T-helper 2 cell treated with Interferon-gamma antibody and Interleukin-4, amounts not matched to agents 5 μg/mL and 100 μg/mL, for 36 hours (primary cell): ENCODE data around the gene CTSE.
"Not testable (repeated sequence)": the region's sequence is repeated elsewhere in the genome, so short reads cannot be mapped to it uniquely, and the experiment has no call there.

Experiments used
- DNase-seq: peaks from one replicate; pipeline ENCODE4 v3.0.0; 2021; ENCODE audit warnings: low spot score
- H3K27ac Mint-ChIP-seq: one replicate; pipeline ENCODE4 v1.8.0; 2021; ENCODE audit warnings: mild to moderate bottlenecking, mixed read lengths
- H3K27me3 Mint-ChIP-seq: one replicate; pipeline ENCODE4 v1.8.0; 2021; ENCODE audit warnings: low read depth, mixed read lengths
- H3K36me3 Mint-ChIP-seq: one replicate; pipeline ENCODE4 v1.8.0; 2021; ENCODE audit warnings: low read depth, mixed read lengths
- H3K4me1 Mint-ChIP-seq: one replicate; pipeline ENCODE4 v1.8.0; 2021; ENCODE audit warnings: low read depth, mixed read lengths
- H3K4me3 Mint-ChIP-seq: one replicate; pipeline ENCODE4 v1.8.0; 2022; ENCODE audit warnings: mild to moderate bottlenecking, moderate library complexity, mixed read lengths
- H3K9me3 Mint-ChIP-seq: one replicate; pipeline ENCODE4 v1.8.0; 2021; ENCODE audit warnings: mixed read lengths

CTSE gene

DNA sequence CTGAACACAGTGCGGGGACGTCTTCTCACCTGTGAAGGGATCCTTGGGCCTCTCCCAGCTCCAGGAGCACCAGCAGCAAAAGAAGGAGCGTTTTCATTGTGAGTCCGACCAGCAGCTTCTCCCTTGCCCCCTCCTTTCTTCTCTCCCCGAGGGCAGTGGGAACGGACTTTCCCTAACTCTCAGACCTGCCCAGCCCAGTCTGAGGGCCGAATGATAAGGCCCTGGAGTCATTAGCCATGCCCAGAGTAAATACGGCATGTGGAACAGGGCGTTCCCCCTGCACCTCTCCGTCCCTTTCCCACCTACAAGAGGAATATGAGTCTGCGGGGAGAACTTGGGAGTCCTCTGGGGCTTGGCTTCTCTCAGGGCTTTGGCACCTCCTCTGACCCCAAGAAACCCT, at the start of gene CTSE:
TSS of gene CTSE (minus strand) at position 201 of the 400 bp plus-strand sequence. CDS start at position 97, 104 bp downstream.
- no peak within 1 kb of the TSS for H3K4me3 Mint-ChIP-seq
- no peaks in the 10 kb centered on the region for H3K4me1 Mint-ChIP-seq
- peaks cover 31% of the 10 kb centered on the region for H3K27me3 Mint-ChIP-seq
- H3K36me3 Mint-ChIP-seq, result no peaks in the 10 kb centered on the region
- DNase-seq, result no peak
- no peaks in the 10 kb centered on the region for H3K9me3 Mint-ChIP-seq
- no peak within 1 kb of the TSS for H3K27ac Mint-ChIP-seq

GRCh38 chr1:206070627-206071304, 47.1 kb upstream of the CTSE start:
- Mint-ChIP-seq H3K9me3 (no peaks in the 10 kb centered on the region), H3K27me3 (peaks cover 53% of the 10 kb centered on the region), H3K27ac (no peak overlapping the region), H3K36me3 (no peaks in the 10 kb centered on the region), H3K4me3 (no peak overlapping the region), H3K4me1 (peaks cover 5% of the 10 kb centered on the region)
- DNase-seq, result no peak

DNA sequence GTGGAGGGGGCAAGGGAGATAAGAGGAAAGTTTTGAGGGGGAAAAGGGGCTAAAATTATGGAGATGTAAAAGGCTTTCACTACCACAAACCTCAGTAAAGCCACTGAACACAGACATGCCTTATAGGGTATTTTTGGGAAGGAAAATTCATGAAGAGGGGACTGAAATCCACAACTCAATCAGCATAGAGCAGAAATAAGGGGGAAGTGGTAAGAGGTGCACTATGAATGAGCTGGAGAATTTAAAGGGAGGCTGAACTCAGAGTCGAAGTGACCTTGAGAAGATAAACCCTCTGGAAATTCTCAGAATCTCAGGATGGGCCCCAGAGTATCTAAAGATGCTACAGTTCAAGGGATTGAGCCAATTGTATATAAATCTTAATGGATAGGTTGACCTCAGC, 44.6 kb upstream of the CTSE start:
- no peaks in the 10 kb centered on the region for H3K36me3 Mint-ChIP-seq

GRCh38 chr1:206067486-206068227, 44.0 kb upstream of the CTSE start:
- no peak for DNase-seq
- H3K27ac Mint-ChIP-seq, result no peak overlapping the region
- peaks cover 5% of the 10 kb centered on the region for H3K4me1 Mint-ChIP-seq
- no peaks in the 10 kb centered on the region for H3K36me3 Mint-ChIP-seq
- no peak overlapping the region for H3K4me3 Mint-ChIP-seq
- peaks cover 4% of the 10 kb centered on the region for H3K9me3 Mint-ChIP-seq
- peaks cover 42% of the 10 kb centered on the region for H3K27me3 Mint-ChIP-seq

More for the DNA sequence above, 44.6 kb upstream of the CTSE start:
- no peaks in the 10 kb centered on the region for H3K9me3 Mint-ChIP-seq
- peaks cover 5% of the 10 kb centered on the region for H3K4me1 Mint-ChIP-seq
- no peak for DNase-seq
- no peak overlapping the region for H3K4me3 Mint-ChIP-seq
- no peak overlapping the region for H3K27ac Mint-ChIP-seq
- H3K27me3 Mint-ChIP-seq, result peaks cover 41% of the 10 kb centered on the region

GRCh38 chr1:206066479-206067171, 42.9 kb upstream of the CTSE start:
- Mint-ChIP-seq H3K27me3 (peaks cover 44% of the 10 kb centered on the region), H3K27ac (no peak overlapping the region)

GRCh38 chr1:206065547-206066145, 42.0 kb upstream of the CTSE start:
- peaks cover 5% of the 10 kb centered on the region for H3K4me1 Mint-ChIP-seq
- peaks cover 4% of the 10 kb centered on the region for H3K9me3 Mint-ChIP-seq
- peaks cover 47% of the 10 kb centered on the region for H3K27me3 Mint-ChIP-seq
- H3K4me3 Mint-ChIP-seq, result no peak overlapping the region
- H3K27ac Mint-ChIP-seq, result no peak overlapping the region
- no peaks in the 10 kb centered on the region for H3K36me3 Mint-ChIP-seq
- no peak for DNase-seq

More at GRCh38 chr1:206066479-206067171, 42.9 kb upstream of the CTSE start:
- Mint-ChIP-seq H3K9me3 (peaks cover 4% of the 10 kb centered on the region), H3K4me3 (no peak overlapping the region), H3K4me1 (peaks cover 5% of the 10 kb centered on the region), H3K36me3 (no peaks in the 10 kb centered on the region)
- no peak for DNase-seq

- not testable (repeated sequence) for H3K9me3 Mint-ChIP-seq, H3K27ac Mint-ChIP-seq, DNase-seq, H3K36me3 Mint-ChIP-seq, H3K4me1 Mint-ChIP-seq, H3K4me3 Mint-ChIP-seq
- peaks cover 55% of the 10 kb centered on the region for H3K27me3 Mint-ChIP-seq
Measured at GRCh38 chr1:206064501-206064900, 40.8 kb upstream of the CTSE start.

GRCh38 chr1:206064001-206064400, 40.3 kb upstream of the CTSE start:
- H3K4me1 Mint-ChIP-seq, H3K36me3 Mint-ChIP-seq, H3K4me3 Mint-ChIP-seq, DNase-seq, H3K9me3 Mint-ChIP-seq, H3K27ac Mint-ChIP-seq: not testable (repeated sequence)
- peaks cover 54% of the 10 kb centered on the region for H3K27me3 Mint-ChIP-seq

DNA sequence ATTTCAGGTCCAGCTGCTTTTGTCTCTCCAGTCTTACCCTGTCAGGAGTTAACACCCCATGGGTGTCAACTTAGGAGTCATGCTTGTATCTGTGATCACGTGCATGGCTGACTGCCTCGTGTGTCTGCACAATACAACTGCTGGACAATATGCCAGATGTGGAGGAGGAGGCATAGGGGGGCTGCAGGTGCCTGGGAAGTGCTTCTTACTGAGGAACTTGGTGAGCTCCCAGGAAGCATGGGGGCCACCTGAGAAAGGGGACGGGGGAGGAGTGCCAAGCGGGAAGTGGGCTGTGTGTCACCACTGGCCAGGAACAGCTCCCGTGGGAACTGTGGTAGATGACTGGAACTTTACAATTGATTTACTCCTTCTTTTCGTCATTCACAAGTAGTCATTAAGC, 38.8 kb upstream of the CTSE start:
- DNase-seq, result no peak
- Mint-ChIP-seq H3K4me3 (no peak overlapping the region), H3K36me3 (no peaks in the 10 kb centered on the region), H3K9me3 (peaks cover 4% of the 10 kb centered on the region), H3K27me3 (peaks cover 46% of the 10 kb centered on the region), H3K4me1 (peaks cover 5% of the 10 kb centered on the region), H3K27ac (no peak overlapping the region)

DNA sequence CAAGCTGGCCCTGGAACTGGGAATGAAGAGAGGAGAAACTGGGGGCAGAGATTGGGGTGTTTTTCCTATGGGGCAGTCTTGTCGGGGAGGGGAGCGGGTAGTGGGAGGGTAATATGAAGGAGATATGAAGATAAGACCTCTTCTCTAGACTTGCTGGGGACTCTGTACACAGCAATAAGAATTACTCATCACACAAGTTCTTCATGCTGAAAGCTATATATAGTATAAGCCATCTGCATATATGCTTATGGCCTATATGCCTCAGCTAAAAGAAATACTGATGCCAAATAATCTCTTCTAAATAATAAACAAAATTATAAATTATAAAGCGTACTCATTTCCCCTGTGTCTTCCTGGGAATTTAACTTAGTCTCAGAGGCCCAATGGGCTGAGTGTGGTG, 37.1 kb upstream of the CTSE start:
- Mint-ChIP-seq H3K27ac (no peak overlapping the region), H3K36me3 (no peaks in the 10 kb centered on the region), H3K4me1 (no peaks in the 10 kb centered on the region), H3K4me3 (no peak overlapping the region), H3K27me3 (peaks cover 47% of the 10 kb centered on the region), H3K9me3 (peaks cover 4% of the 10 kb centered on the region)
- DNase-seq, result no peak

- Mint-ChIP-seq H3K36me3 (no peaks in the 10 kb centered on the region), H3K27me3 (peaks cover 51% of the 10 kb centered on the region), H3K4me1 (no peaks in the 10 kb centered on the region)
Measured at GRCh38 chr1:206059355-206059915, 35.7 kb upstream of the CTSE start.

GRCh38 chr1:206058927-206059292, 35.2 kb upstream of the CTSE start:
- H3K4me3 Mint-ChIP-seq, result no peak overlapping the region
- H3K4me1 Mint-ChIP-seq, result no peaks in the 10 kb centered on the region
- no peak overlapping the region for H3K27ac Mint-ChIP-seq
- H3K36me3 Mint-ChIP-seq, result no peaks in the 10 kb centered on the region
- DNase-seq, result no peak
- peaks cover 4% of the 10 kb centered on the region for H3K9me3 Mint-ChIP-seq
- peaks cover 55% of the 10 kb centered on the region for H3K27me3 Mint-ChIP-seq

More at GRCh38 chr1:206059355-206059915, 35.7 kb upstream of the CTSE start:
- DNase-seq, result no peak
- Mint-ChIP-seq H3K27ac (no peak overlapping the region), H3K9me3 (peaks cover 4% of the 10 kb centered on the region), H3K4me3 (no peak overlapping the region)

GRCh38 chr1:206058289-206058926, 34.7 kb upstream of the CTSE start:
- H3K27me3 Mint-ChIP-seq, result peaks cover 56% of the 10 kb centered on the region
- not testable (repeated sequence) for H3K9me3 Mint-ChIP-seq, H3K4me3 Mint-ChIP-seq, H3K27ac Mint-ChIP-seq, DNase-seq, H3K4me1 Mint-ChIP-seq, H3K36me3 Mint-ChIP-seq
